ENCODE measurements around the gene RUNX2.
"Not testable (repeated sequence)": the region's sequence is repeated elsewhere in the genome, so short reads cannot be mapped to it uniquely, and the experiment has no call there.

Gene RUNX2

DNA sequence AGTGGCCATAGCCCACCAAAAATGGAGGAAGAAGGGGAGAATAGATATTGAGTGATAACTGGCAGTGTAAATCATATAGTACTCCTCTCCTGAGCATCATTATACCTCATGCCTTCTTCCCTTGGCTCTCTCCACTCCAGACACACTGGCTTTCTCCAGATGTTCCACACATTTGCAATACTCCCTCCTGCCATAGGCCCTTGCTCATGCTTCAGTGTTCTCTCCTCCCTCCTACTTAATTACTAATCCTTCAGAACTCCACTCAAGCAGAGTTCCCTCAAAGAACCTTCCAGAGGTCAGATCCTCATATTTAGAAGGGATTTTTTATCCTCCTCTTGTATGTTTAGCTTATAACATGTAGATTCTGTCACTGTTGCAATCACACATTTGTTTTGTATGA, 329.1 kb downstream of the RUNX2 start:
- no peak for DNase-seq

DNA sequence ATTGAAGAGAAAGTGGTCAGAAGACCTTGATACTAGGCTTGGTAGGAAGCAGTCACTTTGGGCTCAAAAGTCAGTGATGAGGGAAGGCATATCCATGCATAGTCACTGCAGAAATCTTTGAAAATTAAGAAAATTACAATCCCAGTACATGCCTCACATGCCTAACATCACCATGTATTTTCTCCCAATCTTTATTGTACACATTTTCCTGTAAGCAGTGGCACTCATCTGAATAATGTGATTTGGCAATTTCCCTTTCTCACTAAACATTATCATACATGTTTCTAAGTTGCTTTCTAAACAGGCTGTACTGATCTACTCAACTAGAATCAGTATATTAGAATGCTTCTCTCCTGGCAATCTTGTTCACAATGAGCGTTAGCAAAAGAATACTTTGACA, 330.3 kb downstream of the RUNX2 start:
- no peak for DNase-seq

DNA sequence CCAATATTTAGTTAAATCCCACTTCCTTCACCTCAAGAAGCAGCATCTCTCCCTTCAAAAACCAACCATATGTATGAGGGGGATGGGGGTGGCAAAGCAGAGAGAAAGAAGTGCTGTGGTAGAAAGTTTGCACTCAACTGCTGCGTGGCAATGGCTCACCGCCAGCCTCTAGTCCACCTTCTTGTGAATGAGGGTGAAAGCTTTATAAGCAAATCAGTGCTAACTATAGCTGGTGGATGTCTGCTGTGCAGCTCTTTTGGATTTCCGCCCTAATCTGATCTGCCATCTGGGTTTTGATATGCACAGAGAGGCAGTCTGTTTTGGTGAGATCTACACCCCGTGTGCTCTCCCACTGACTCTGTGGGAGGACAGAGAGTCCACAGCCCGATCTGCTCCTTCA, 330.8 kb downstream of the RUNX2 start:
- no peak for DNase-seq

DNA sequence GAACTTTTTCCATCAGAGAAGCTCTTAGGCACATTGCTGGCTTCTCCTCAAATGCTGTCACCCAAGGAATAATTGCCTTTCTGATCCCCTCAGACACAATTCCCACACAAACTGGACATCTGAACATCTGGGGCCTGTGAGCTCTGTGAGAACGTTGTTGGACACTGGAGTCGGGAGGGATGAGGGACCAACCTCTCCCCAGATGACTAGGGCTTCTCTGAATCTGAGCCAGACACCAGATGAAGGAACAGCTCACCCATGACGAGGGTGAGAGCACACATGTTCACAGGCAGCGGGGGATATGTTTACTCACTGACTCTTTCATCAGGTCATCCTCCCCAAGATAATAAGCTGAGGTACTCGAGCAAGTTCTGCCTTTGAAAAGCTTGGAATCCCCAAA, 333.5 kb downstream of the RUNX2 start:
- no peak for DNase-seq

DNA sequence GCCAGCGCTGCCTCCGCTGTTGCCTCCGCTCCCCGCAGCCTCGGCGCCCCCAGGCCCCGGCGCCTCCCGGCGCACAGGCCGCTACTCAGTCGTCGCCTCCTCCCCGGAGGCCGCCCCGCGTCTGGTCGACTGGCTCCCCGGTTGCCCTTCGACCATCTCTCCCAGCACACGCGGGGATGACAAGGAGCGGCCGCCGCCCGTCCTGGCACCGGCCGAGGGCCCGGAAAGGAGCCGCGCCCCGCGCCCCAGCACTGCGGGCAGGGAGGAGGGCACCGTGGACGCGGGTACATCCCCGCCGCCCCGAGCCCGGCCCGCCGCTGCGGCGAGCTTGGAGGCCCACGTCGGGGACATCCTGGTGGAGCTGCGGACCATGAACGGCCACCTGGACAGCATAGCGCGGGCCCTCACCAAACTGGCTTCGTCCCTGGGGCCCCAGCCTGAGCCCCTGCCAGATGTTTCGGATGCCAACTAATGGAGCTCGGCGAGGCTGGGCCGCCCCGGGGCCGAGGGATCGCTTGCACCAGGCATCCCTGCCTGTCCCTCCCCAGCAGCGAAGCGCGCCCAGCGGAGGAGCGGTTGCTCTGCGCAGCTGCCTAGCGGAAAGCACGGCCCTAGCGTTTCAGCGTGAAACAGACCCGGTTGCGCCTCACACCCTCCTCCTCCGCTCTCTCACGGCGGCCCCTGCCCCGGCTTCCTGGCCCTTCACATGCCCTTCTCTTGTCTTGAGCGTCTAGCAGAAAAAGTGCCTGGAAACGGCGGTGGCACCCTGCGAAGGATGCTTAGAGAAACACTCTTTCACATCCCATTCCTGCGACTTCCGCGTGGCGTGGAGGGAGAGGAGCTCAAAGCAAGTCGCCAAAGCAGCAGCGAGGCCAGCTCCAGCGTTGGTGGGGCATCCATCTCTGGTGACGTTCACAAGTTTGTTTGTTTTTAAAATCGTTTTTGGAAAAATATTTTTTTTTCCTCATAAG, 335.4 kb downstream of the RUNX2 start:
- no peak for DNase-seq

DNA sequence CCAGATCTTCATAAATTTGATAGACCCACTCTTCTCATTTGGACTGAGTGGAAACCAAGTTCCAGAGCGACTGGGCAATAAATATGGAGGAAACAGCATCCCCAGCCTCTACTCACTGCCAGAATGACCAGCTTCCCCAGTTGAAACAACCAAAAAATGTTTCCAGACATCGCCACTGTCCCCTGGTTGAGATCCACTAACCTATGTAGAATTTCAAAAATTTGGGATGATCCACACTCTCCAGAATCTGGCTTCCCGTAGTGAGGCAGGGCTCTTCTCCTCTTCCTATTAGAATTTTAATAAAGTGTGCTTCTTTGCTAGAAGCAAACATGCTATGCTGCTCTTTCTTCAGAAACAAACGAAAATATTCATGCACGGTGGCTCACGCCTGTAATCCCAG, 336.6 kb downstream of the RUNX2 start:
- DNase-seq: no peak

DNA sequence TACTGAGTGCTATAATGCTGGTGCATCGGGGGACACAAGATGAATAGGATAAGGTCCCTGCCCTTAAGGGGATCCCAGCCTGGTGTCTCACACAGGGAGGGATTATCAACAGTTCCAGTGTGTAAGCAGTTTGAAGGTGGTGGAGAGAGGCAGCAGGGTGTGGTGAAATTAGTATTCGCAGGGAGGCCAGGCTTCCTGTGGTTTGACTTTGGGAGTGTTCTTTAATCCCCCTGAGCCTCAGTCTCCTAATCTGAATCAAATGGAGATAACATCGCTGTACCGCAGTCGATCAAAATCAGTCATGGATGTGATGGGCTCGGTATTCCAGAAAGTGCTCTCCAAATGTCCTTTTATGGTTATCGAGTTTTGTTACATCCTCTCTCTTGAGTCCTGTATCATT, 337.7 kb downstream of the RUNX2 start:
- DNase-seq: no peak

DNA sequence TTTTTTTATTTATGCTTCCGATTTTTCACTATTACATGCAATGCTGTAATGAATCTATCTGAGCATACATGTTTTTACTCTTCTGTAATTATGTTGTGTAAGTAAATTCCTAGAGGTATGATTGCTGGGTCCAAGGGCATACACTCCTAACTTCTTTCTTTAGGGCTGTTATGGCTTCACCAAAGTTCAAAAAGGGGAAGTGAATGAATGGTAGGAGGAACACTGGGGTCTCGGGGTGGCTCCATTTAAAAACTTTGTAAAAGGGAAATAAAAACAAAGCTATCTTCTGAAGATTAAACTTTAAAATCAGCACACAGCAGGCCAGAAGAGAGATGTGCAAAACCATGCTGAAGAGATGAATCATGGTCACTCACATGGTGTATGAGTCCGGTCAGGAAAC, 338.7 kb downstream of the RUNX2 start:
- no peak for DNase-seq

DNA sequence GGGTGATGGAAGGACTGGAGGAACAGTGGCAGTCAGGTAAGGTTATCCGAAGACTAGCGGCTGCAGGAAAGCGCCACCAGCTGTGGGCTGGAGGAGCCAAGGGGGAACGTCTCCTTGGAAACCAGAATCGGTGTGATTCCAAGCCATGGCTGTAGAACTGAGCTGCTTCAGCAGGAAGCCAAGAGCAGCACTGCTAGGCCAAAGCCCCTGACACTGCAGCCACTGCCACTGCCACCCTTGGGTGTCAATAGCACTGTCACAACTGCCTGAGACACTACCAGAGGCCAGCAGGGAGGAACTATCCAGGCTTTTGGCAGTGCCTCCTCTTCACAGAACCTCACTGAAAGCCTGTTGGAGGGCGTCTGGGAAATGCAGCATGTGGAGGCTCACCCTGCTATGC, 339.2 kb downstream of the RUNX2 start:
- DNase-seq: no peak

DNA sequence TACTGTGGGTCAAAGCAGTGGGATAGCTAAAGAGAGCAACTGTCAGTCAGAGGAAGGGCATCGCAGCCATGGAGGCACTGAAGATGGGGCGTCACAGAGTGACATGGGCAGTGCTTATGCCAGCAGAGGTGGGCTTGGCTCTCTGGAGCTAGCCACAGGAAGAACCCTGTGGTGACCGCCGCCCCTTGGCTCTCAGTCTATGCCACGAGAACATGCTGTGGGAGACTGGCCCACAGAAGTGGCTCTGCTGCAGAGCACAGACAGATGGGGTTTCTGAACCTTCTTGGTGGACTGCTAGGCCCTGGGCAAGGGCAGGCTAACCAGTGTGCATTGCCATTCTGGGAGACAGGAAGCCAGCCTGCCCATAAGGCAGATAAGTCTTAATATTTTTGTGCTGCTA, 339.6 kb downstream of the RUNX2 start:
- DNase-seq: no peak

DNA sequence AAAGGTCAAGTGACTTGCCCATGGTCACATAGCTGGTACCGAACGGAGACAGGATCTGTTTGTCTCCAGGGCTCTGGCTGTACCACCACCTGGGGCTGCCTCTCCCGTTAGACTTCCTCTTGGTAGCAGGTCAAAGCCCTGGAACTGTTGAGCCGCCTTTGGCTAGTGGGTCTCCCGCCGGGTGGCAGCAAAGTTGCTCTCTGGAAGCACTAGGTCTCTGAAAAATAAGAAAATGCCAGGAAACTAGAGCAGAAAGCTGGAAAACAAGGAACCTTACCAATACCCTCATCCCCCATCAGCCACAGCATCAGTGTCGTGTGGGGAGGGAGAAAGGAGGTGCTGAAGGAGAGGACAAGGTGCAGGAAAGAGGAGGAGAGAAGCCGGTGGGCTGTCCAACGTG, 340.6 kb downstream of the RUNX2 start:
- DNase-seq: no peak

DNA sequence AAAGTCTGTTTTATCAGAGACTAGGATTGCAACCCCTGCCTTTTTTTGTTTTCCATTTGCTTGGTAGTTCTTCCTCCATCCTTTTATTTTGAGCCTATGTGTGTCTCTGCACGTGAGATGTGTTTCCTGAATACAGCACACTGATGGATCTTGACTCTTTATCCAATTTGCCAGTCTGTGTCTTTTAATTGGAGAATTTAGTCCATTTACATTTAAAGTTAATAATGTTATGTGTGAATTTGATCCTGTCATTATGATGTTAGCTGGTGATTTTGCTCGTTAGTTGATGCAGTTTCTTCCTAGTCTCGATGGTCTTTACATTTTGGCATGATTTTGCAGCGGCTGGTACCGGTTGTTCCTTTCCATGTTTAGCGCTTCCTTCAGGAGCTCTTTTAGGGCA, 345.0 kb downstream of the RUNX2 start:
- not testable (repeated sequence) for DNase-seq

DNA sequence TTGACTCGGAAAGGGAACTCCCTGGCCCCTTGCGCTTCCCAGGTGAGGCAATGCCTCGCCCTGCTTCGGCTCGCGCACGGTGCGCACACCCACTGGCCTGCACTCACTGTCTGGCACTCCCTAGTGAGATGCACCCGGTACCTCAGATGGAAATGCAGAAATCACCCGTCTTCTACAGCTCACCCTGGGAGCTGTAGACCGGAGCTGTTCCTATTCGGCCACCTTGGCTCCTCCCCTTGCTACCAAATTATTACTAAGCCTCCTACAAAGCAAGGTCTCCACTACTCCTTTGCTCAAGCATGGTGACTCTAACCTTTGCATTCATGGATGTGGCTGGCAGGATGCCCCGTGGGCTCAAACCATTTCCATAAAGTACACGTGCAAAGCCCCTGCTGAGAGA, 347.0 kb downstream of the RUNX2 start:
- not testable (repeated sequence) for DNase-seq

DNA sequence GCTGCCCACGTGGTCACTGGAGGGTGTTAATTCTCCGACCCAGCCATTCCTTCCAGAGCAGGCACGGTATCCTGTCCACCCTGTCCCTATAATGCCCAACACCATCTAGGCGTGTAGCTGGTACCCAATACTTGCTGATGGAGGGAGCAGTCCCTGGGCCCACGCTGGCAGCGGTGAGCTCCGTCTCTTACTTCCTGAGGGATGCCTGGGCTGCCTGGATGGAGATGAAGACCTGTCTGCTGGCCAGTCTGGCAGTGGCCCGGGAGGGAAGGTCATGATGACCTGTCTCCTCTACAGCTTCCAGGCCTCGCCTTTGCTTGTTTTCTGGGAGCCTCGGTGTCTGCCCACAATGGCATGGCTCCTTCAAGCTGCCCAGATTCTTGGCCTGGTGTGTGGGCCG, 347.5 kb downstream of the RUNX2 start:
- DNase-seq: no peak

DNA sequence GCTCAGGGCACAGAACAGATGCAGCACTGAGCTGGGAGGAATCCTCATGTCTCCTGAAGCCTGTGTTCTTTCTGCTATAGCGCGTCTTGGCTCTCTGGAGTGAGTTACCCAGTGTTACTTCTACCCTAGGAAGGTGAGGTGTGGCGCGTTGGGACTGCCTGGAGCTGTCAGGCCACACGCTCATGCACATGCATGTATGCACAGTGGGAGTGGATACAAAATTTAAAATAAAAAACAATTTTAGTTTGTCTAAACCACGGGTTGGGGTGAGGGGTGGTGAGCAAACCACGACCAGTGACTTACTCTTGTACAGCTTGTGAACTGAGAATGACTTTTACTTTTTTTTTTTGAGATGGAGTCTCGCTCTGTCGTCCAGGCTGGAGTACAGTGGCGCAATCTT, 348.2 kb downstream of the RUNX2 start:
- no peak for DNase-seq

DNA sequence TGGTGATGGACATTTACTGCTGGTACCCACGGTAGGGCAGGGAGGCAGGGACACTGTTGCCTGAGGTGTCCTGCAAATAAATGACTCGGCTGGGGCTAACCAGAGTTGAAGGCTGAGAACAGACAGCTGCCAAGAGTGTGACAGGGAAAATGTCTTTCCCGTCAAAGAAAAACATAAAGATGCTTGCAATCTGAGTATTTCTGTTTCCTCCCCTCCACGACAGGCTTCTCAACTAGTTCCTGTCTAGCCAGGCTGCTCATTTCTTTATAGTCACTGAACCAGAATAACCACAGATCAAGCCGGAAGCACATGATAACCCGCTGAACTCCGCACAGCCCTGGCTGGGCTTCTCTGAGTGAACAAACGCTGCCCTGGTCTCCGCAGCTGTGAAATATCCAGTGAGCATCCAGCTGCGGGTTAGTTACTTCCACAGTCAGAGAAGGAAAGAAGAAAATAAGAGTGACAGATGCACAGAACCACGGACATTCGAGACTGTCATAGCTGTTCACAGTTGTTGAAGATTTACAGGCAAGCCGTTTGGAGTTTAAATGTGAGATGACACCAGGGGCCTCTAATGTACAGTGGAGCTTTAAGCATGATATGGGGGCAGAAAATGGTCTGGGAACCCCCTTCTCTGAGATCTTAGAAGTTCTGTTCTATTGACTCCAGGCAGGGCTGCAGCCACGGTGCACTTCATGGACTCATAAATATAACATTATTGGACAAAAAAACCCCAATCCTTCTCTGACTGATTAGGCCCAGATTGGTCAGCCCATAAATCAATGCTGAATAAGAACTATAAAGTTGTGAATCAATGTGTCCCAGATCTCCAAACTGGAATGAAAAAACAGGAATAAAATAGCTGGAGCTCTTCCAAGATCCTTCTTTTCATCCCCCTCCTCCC, 349.5 kb downstream of the RUNX2 start:
- no peak for DNase-seq

DNA sequence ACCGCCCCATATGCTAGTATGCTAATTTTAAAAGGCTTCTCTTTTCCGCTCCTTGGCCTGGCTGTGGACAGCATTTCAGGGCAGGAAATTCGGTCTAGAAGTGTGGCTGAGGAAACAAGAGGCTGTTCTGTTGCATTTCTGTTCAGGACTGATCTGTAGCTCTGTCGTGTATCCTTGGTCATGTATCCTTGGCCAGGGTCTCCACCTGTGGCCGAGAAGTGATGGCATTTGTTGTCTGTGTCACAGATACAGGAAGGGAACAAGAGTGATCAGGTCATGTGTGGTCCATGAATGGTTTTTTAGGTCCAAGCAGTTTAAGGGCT, 350.1 kb downstream of the RUNX2 start:
- no peak for DNase-seq

DNA sequence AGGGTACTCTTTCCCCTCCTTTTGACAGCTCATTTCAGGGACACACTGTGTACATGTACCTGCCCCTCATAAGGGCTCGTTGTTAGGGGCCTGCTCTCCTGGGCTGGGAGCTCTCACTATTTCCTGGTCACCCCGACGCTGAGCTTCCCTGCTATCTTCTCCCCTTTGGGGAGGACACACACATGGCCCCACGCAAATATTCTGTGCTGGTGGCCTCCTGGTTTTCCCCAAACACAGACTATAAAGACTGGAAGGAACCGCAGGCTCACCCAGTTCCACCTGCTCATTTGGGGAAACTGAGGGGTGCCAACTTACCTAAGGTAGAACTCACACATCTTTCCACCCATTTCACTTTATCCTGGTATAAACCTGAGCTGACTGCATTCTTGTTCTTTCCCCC, 351.0 kb downstream of the RUNX2 start:
- DNase-seq: no peak

DNA sequence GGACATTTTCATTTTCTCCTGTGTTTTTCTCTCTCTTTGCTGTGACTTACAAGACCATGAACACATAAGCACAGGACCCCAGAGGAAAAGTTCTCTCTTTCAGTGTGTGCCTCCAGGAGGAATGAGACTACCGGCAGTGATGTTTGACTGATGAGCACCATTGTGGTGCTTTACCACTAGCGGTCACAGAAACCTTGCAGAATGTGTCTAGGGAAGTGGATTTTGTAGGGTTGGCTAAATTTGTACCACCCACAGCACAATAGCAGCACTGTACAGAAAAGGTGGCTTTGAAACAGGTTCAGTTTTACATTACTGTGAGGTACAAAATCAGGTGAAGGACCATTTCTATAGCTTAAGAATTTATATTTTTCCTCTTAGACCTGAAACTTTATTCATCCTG, 351.5 kb downstream of the RUNX2 start:
- DNase-seq: no peak

DNA sequence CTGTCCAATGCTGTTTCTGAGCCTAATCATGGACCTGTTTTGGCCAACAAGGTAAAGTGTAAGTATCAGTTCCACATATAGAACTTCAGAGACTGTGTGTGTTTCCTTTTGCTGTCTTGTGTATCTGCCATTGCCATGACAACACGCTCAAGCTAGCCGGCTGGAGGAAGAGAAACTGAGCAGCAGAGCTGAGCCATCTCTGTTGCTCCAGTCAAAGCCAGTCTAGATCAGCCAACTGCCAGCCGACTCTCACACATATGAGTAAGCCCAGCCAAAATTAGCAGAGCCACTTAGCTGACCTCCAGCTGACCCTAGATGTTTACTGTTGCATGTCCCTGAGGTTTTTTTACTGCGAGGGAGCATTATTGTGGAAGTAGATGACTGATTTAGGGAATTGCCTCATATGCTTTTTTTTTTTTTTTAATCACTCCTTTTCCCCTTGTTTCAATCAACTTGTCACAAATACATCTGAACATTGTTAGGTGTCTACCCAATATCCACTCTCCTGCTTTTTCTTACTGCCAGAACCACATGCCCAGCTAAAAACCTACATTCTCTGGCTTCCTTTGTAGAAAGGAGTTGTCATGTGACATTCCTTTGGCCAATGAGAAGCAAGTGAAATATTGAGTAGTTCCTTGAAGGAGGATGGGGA, 353.9 kb downstream of the RUNX2 start:
- DNase-seq: no peak

DNA sequence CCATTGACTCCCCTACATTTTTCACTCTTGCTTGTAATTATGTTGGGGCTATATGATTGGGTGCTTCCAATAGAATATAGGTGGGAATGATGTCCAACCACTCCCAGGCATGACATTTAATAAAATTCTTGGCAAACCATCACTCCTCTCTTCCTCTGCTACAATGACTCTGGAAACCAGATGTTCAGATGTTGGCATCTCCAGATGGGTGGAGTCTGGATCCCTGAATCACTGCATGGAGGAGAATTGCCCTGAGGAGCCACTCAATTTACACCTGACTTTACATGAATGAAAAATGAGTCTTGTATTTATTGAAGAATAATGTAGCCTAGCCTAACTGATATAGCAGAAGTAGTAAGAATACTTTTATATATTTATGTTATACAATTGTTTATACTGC, 356.3 kb downstream of the RUNX2 start:
- no peak for DNase-seq

DNA sequence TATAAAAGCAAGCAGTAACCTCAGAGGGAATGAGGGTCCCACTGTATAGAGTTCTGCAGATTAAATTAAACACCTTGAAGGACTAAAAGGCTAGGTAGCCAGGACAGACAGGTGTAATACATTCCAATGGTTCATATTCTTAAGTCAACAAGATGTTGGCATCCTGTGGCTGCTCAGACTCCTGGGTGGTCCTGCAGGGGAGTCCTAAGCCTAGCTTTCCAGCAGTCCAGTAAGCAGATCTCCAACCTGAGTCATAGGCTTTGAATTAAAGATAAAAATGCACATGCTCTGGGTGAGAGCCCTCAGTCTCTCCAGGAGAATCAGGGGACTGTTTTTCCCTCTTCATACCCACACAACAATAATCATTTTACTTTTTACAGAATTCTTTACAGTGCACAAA, 356.9 kb downstream of the RUNX2 start:
- DNase-seq: no peak

DNA sequence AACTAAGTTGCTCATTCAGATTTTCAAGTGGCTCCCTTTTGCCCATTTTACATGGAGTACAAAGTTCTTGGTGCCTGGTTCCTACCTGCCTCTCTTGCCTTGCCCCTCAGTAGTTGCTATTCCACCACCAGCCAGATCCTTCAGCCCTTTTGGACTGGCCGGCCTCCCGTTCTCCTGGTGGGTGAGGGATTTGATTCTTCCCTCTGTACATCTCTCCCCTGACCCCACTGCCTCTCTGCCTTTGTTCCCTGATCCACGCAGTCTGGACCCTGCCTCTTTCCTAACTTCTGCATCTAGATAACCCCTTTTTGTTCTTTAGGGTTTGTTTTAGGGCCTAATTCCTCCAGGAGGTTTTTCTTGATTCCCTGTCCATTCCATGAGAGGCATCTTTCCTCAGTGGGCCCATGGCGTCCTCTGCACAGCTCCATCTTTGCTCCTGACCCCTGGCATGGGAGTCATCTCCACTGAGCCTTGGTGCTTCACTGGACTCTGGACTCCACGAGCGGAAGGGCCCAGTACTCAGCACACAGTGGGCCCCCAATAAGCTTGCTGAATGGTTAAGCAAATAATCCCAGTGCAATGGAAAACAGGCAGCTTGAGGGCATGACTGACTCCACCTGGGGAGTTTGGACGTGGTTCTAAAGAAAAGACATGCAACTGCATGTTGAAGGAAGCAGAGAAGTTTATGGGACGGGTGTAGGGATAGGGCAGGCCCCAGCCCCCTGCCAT, 358.9 kb downstream of the RUNX2 start:
- DNase-seq: no peak

Measured in NCI-H1436 treated with DMSO at 0.1 percent for 48 hours (cell line).